Stimulated activated CD8-positive, alpha-beta memory T cell treated with anti-CD3 and anti-CD28 coated beads, Interleukin-15, amount 100 ng/mL, for 24 hours (primary cell): ENCODE results near the gene ARID1B.

Experiments used
- DNase-seq: peaks from one replicate; pipeline ENCODE4 v3.0.0-alpha.2; 2020; ENCODE audit warnings: low read depth

Gene ARID1B

DNA sequence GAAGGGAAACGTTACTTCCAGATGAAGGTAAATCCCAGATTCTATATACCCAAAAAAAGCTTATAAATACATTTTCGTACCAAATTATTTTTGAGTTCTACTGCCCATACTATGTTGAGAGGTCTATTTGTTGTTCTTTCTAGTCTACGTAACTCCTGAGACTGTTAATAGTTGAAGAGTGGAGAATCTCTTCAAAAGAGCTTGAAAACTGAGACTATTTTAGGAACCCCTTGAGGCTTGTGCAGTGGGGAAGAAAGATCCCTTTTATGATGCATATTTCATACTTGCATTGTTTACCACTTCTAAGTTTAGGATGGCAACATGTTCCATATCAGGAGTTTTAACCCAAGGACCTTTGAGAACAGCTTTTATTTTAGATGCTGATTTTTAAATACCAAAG, 301.1 kb downstream of the ARID1B start:
- DNase-seq = no peak

- DNase-seq = no peak
Observed at GRCh38 chr6:157079277-157079676, 302.1 kb downstream of the ARID1B start.

GRCh38 chr6:157079771-157080170, 302.6 kb downstream of the ARID1B start:
- no peak for DNase-seq

GRCh38 chr6:157080986-157081391, 303.8 kb downstream of the ARID1B start:
- DNase-seq = no peak

- DNase-seq = no peak
Observed at GRCh38 chr6:157083343-157083742, 306.2 kb downstream of the ARID1B start.

GRCh38 chr6:157086632-157087031, 309.5 kb downstream of the ARID1B start:
- DNase-seq = no peak

- no peak for DNase-seq
Observed at GRCh38 chr6:157087974-157088373, 310.8 kb downstream of the ARID1B start.

- DNase-seq = no peak
Observed at GRCh38 chr6:157088841-157089240, 311.7 kb downstream of the ARID1B start.

DNA sequence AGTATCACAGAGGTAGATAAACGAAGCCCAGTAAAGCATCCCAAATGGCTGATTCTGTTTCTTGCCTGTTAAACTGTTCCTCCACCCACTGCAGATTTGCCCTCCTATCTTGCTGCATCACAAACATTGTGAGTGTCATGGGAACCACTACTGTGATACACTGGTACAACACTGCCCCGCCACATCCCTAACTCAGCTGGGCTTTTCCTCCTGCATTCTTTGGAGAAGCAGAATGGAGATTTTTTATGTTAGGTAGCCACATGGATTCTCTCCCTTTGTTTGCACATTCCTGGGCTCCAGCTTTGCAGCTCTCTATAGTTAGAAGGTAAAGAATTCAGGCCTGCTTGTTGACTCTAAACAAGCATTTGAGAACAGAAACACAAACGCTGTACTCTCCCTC, 312.1 kb downstream of the ARID1B start:
- DNase-seq = no peak

DNA sequence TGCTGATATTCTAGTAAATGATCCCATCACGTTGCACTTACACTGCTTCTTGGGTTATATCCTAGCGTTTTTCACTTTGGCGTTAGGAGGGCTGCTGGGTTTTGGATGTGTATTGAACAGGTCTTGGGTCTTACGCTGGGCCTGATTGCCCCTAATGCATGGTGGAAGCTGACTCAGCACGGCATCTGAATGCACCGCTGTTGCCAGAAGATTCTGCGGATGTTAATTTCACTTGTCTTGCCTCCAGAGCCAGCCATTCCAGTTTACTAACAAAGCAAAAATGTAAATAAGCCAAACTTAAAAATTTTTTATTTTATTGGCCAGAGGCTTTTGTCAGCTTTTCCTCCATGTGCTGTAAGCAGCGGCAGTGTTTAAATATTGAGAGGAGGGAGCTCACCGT, 312.7 kb downstream of the ARID1B start:
- DNase-seq = no peak

GRCh38 chr6:157090736-157091135, 313.6 kb downstream of the ARID1B start:
- no peak for DNase-seq

DNA sequence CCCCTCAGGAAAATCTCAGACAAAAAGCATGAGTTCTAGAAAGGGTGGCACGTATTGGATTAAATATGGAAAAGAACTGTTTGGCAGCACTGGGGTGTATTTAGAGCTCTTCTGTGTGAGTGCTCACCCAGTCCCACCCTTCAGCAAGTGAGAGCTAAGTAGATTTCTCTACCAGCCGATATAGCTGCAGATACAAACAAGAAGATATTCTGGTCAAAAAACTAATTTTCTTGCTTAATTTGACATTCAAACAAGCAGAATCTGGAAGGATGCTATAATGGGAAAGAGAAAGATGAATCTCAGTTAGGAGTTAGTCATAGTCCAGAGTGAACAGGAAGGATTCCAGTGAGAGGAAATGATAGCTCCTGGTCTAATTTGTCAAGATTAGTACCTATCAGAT, 314.1 kb downstream of the ARID1B start:
- no peak for DNase-seq

GRCh38 chr6:157091856-157092460, 314.8 kb downstream of the ARID1B start:
- no peak for DNase-seq

- DNase-seq = no peak
Observed at GRCh38 chr6:157092736-157093135, 315.6 kb downstream of the ARID1B start.

GRCh38 chr6:157093536-157093935, 316.4 kb downstream of the ARID1B start:
- DNase-seq = no peak

DNA sequence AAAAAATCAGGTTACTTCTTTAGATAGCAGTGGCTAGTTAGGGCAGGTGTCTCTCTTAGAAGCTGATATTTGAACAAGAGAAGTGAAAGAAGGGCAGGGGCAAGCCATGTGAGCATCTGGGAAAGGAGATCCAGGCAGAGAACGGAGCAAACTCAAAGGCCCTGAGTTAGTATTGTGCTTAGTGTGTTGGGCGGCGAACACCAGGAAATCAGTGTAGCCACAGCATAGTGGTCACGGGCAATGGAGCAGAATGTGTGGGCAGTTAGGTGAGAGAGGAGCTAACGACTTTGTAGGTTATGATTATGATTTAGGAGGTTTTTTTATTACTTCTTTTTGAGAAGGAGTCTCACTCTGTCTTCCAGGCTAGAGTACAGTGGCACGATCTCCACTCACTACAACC, 316.9 kb downstream of the ARID1B start:
- DNase-seq = no peak

- DNase-seq = no peak
Observed at GRCh38 chr6:157095084-157095483, 317.9 kb downstream of the ARID1B start.

DNA sequence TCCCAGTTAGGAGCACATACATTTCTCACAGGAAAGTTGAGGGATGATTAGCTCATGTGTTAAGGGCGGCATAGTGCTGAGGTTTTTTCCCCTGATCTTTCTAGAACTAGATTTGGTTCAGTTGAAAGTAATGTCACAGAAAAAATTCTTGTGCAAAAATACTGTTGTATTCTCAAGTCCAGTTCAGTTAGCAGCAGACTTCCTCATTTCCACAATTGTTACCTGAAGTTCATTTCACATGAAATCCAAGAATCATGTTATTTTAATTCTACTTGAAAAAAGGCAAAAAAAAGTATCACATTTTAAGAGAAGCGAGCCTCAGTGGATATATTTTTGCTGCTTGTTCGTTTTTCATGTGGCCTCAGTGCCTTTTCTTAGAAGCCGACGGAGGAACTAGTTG, 318.4 kb downstream of the ARID1B start:
- DNase-seq = no peak

DNA sequence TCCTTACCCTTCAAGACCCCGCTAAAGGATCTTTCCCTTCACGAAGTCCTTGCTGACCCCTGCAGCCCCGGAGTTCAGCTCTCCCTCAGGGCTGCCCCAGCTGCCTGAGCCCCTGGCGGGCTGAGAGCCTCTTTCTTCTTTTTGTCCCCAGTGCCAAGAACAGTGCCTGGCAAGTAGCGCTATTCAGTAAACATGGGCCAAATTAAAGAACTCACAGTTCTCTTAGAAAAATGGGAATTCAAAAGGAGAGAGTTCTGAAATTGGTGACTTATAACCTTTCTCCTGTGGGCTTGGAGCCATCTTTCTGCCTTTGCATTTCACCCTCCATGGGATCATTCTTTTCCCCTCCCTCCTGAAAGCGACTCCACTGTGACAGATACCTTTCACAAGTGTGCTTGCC, 318.9 kb downstream of the ARID1B start:
- DNase-seq = no peak

- no peak for DNase-seq
Observed at GRCh38 chr6:157096522-157096921, 319.3 kb downstream of the ARID1B start.

GRCh38 chr6:157097255-157097955, 320.2 kb downstream of the ARID1B start:
- DNase-seq = no peak

DNA sequence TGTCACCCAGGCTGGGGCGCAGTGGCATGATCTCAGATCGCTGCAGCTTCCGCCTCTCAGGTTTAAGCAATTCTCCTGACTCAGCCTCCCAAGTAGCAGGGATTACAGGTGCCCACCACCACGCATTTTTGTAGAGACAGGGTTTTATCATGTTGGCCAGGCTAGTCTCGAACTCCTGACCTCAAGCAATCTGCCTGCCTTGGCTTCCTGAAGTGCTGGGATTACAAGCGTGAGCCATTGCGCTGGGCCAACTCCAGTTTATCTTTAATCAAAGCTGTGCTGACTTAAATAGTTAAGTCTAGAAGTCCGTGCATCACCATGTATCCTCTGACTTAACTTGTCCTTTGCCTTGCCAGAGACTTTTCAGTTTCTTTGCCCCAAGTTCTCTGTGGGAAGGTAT, 321.8 kb downstream of the ARID1B start:
- no peak for DNase-seq

DNA sequence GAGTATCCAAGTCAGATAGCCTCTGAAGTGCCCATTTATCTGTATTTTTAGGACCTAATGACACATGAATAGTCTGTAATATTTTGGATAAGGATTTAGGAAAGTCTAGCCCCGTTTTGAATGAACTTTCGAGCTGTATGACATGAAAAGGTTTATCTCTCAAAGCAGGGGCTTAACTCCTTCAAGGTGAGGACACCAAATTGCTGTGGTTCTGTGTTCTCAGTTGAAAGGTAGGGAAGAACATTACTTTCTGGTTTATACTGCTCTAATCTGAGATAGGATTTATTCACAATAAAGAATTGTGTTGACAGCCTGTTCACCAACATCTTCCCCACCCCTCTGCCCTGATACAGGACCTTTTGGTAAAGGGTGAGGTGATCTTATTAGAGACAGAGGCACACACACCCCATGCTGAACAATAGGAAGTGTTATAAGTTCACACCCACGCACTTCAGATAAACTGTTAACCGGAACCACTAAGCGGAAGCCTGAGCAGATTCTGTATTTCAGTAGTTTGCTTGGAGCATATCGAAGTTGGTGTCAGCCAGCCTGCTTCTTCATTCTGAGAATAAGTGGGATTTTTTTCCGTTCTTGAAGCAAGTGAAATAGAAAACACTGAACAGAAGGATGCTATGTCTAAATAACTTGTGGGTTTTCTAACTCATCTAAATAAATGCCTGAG, 322.9 kb downstream of the ARID1B start:
- no peak for DNase-seq

DNA sequence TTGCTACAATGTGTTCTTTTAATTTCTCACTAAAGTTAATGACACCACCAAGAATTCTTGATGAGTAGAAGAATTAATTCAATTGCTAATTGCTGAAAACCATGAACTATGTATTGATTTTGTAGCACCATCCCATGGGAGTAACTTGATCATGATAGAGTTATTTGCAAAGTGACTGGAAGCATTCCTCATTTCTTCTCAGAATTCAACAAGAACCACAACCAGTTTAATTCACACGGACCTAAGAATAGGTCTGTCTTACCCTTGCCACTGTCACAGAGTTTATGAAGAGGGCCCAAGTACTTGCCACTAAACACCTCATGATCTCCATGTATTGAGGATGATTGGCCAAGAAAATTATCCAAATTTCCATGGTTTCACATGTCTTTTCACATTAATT, 324.0 kb downstream of the ARID1B start:
- no peak for DNase-seq
